Keratinocyte (primary cell): ENCODE measurements around the gene ITGB8. TPM values are rescaled to one million over a fixed set of nuclear protein-coding genes. Genes with fewer than 3 reads are reported as not detected.
A peak's percentile ranks its signal among the peaks of the same experiment; 100 is the strongest.

ENCODE experiments used
- DNase-seq: peaks from one replicate; pipeline ENCODE4 v3.0.0-alpha.2; 2011; ENCODE audit warnings: low read depth, missing footprints, low spot score
- FAIRE-seq: peaks from 2 replicates; lab custom pipeline; 2011; peaks lifted over from hg19 to GRCh38; lab: Jason Lieb, UNC
- H2AFZ ChIP-seq: 2 replicates; pipeline ENCODE4 v1.6.0; 2012; ENCODE audit warnings: low read length, control low read depth, inconsistent platforms; ENCODE audit not compliant: control insufficient read depth
- H3K27ac ChIP-seq: 2 replicates; pipeline ENCODE4 v1.5.1; 2011; ENCODE audit warnings: low read length; ENCODE audit not compliant: control insufficient read depth, insufficient read depth
- H3K27me3 ChIP-seq: 3 replicates; pipeline ENCODE4 v1.6.0; 2011; ENCODE audit warnings: low read length; ENCODE audit not compliant: control insufficient read depth, insufficient read depth; ENCODE audit errors: extremely low read depth
- H3K36me3 ChIP-seq, 2 experiments: 2 replicates in 1 of 2; 3 replicates in 1 of 2; pipeline ENCODE4 v1.5.1; 2011; ENCODE audit warnings: low read length in 2 of 2, mild to moderate bottlenecking in 1 of 2; ENCODE audit not compliant: control insufficient read depth in 2 of 2, insufficient read depth in 2 of 2; ENCODE audit errors: extremely low read depth in 1 of 2
- H3K4me1 ChIP-seq: 3 replicates; pipeline ENCODE4 v1.5.1; 2011; ENCODE audit warnings: low read length; ENCODE audit not compliant: control insufficient read depth, insufficient read depth; ENCODE audit errors: extremely low read depth
- H3K4me2 ChIP-seq: 3 replicates; pipeline ENCODE4 v1.6.0; 2011; ENCODE audit warnings: low read depth, low read length; ENCODE audit not compliant: control insufficient read depth, insufficient read depth; ENCODE audit errors: extremely low read depth
- H3K4me3 ChIP-seq, 3 experiments: fragments of 200-600 bp in 1 of 3; sonication (generic) in 1 of 3; 2 replicates in 2 of 3; 3 replicates in 1 of 3; pipeline ENCODE4 v1.5.1; 2011 to 2016; ENCODE audit warnings: low read length in 3 of 3, mild to moderate bottlenecking in 3 of 3, control low read depth in 2 of 3, inconsistent platforms in 1 of 3, low read depth in 1 of 3, mixed read lengths in 1 of 3, mixed run types in 1 of 3, moderate library complexity in 1 of 3; ENCODE audit not compliant: control insufficient read depth in 2 of 3, insufficient read depth in 2 of 3; ENCODE audit errors: extremely low read depth in 1 of 3
- H3K79me2 ChIP-seq: 2 replicates; pipeline ENCODE4 v1.6.0; 2012; ENCODE audit warnings: low read length; ENCODE audit not compliant: control insufficient read depth, insufficient read depth
- H3K9ac ChIP-seq: 3 replicates; pipeline ENCODE4 v1.6.0; 2011; ENCODE audit warnings: low read length; ENCODE audit not compliant: control insufficient read depth, insufficient read depth; ENCODE audit errors: extremely low read depth
- H3K9me1 ChIP-seq: 3 replicates; pipeline ENCODE4 v1.6.0; 2011; ENCODE audit warnings: low read length; ENCODE audit not compliant: control insufficient read depth, insufficient read depth; ENCODE audit errors: extremely low read depth
- H3K9me3 ChIP-seq: 2 replicates; pipeline ENCODE4 v1.5.1; 2012; ENCODE audit warnings: low read depth, low read length; ENCODE audit not compliant: control insufficient read depth
- H4K20me1 ChIP-seq: 3 replicates; pipeline ENCODE4 v1.6.0; 2011; ENCODE audit warnings: low read length; ENCODE audit not compliant: control insufficient read depth, insufficient read depth; ENCODE audit errors: extremely low read depth
- CTCF ChIP-seq, 3 experiments: IDR thresholded peaks in 1 of 3; conservative IDR thresholded peaks in 1 of 3; optimal IDR thresholded peaks in 1 of 3; 2 replicates in 2 of 3; 3 replicates in 1 of 3; pipeline versions ENCODE3 to v1.5.1; 2011; ENCODE audit warnings: low read length in 3 of 3, mild to moderate bottlenecking in 3 of 3, moderate library complexity in 2 of 3, control low read depth in 1 of 3, inconsistent platforms in 1 of 3; ENCODE audit not compliant: insufficient read depth in 2 of 3; ENCODE audit errors: extremely low read depth in 1 of 3
- EZH2 ChIP-seq: IDR thresholded peaks from one replicate; pipeline ENCODE4 v1.6.1; 2012; ENCODE audit warnings: inconsistent platforms, mild to moderate bottlenecking, low read length, moderate library complexity
- dilution Hi-C: fragments of 300-500 bp; cut with MboI; formaldehyde crosslinking; loops from one replicate; pipeline ENCODE4 v1.7.0; 2020; ENCODE audit warnings: low sequenced_read_pairs; ENCODE audit not compliant: extremely low pct_ligation_motif_present
- polyA plus RNA-seq, 5 experiments: library from polyadenylated mRNA; depleted of rRNA in 3 of 5; stranded (reverse) in 3 of 5; stranded (forward) in 1 of 5; unstranded in 1 of 5; fragments of >200 nt; gene quantifications; 1 replicate in 1 of 5; 2 replicates in 3 of 5; 3 replicates in 1 of 5; pipeline versions ENCODE4 v1.2.1 to v1.2.3, GENCODE V29; 2011 to 2012; ENCODE audit warnings: missing spikeins in 2 of 5, low read depth in 1 of 5, low replicate concordance in 1 of 5

The ITGB8 gene
- polyA plus RNA-seq, 1 donor (not counting 4 experiments of a cell fraction or from before 2014, with no cell fraction given) = 10.9 TPM

DNA sequence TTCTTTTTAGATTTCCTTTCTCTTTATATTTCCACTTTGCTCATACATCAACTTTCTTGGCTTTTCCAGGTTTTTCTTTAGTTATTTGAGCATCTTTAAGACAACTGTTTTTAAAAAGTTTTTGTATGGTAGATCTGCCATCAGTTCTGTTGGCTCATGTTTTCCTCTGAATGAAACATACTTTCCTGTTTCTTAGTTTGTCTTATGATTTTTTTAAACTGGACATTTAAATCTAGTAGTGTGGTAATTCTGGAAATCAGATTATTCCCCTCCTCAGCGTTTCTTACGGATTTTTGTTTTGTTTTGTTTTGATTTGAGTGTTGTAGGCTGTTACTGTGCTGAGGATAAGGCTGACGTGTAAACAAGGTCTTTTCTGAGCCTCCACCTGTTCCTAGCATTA is 33.8 kb upstream of the ITGB8 start:
- no peak for FAIRE-seq
- Histone ChIP-seq H3K4me3 (no peak overlapping the region), H3K36me3 (no peaks in the 10 kb centered on the region), H3K4me2 (peak overlapping the region; percentile 18), H3K79me2 (no peaks in the 10 kb centered on the region), H3K27me3 (no peaks in the 10 kb centered on the region), H4K20me1 (no peaks in the 10 kb centered on the region), H3K27ac (no peak overlapping the region), H3K4me1 (peaks cover 13% of the 10 kb centered on the region), H2AFZ (no peak overlapping the region), H3K9me3 (peaks cover 2% of the 10 kb centered on the region), H3K9me1 (no peaks in the 10 kb centered on the region), H3K9ac (no peak overlapping the region)
- DNase-seq = no peak
- TF ChIP-seq CTCF (optimal IDR thresholded peaks at IDR 0.05 in 1 of 3, IDR thresholded peaks at IDR 0.05 in 1 of 3, conservative IDR thresholded peaks at IDR 0.05 in 1 of 3; ENCODE audit: extremely low read depth in 1 of 3, insufficient read depth in 2 of 3, low read length in 3 of 3) = no peak
- TF ChIP-seq EZH2 = no peak
- dilution Hi-C loops = no loop called here

DNA sequence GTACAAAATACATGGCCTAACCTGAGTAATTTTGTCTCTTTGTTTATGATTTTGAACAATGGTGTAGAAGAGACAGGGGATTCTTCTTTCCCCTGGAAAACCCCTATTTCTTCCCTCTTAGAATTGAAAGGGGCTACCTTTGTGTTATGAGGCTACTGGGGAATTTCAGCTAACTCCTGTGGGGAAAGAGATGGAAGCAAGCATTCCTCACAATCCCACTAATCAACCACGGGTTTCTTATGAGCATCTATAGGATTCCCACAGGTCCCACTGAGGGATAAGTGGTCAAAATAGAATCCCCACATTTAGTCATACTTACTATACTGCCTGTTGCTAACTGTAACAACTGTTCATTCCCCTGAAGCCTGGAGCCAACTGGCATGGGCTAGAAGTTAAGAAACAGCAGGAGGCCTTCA is 32.2 kb upstream of the ITGB8 start:
- FAIRE-seq (no peak), DNase-seq (no peak)
- no peaks in the 10 kb centered on the region for H3K79me2 ChIP-seq
- no peak overlapping the region for H3K27ac ChIP-seq
- H3K27me3 ChIP-seq = no peaks in the 10 kb centered on the region
- no peaks in the 10 kb centered on the region for H3K36me3 ChIP-seq
- no peak for TF ChIP-seq EZH2
- no peak for TF ChIP-seq CTCF (optimal IDR thresholded peaks at IDR 0.05 in 1 of 3, IDR thresholded peaks at IDR 0.05 in 1 of 3, conservative IDR thresholded peaks at IDR 0.05 in 1 of 3; ENCODE audit: extremely low read depth in 1 of 3, insufficient read depth in 2 of 3, low read length in 3 of 3)
- H3K9ac ChIP-seq = no peak overlapping the region
- H3K4me1 ChIP-seq = peaks cover 13% of the 10 kb centered on the region
- H3K9me3 ChIP-seq = peaks cover 2% of the 10 kb centered on the region
- dilution Hi-C loops = no loop called here
- H4K20me1 ChIP-seq = no peaks in the 10 kb centered on the region
- no peak overlapping the region for H3K4me3 ChIP-seq
- H3K9me1 ChIP-seq = no peaks in the 10 kb centered on the region
- H2AFZ ChIP-seq = no peak overlapping the region
- no peak overlapping the region for H3K4me2 ChIP-seq
